ENCODE results near the gene DNAH7.

Gene DNAH7

GRCh38 chr2:195735347-195735746 is 333.3 kb downstream of the DNAH7 start:
- peaks cover 11 to 67% (median 28%) of the 10 kb centered on the region in 4 experiments for H3K36me3 ChIP-seq (ENCODE audit: control insufficient read depth in 4 of 4, insufficient read depth in 4 of 4, low read length in 3 of 4)
- no peak for DNase-seq
- CTCF ChIA-PET = no interaction called here
- no peak overlapping the region for H3K4me3 ChIP-seq (ENCODE audit: control insufficient read depth in 1 of 7, extremely low read depth in 1 of 7, insufficient read depth in 4 of 7, low read depth in 2 of 7, low read length in 6 of 7)
- WGBS (ENCODE audit: insufficient coverage) = no CpG with 5 or more reads among the region's 1 CpG
- H3K9me3 ChIP-seq (ENCODE audit: control extremely low read depth in 1 of 5, control insufficient read depth in 4 of 5, insufficient read depth in 2 of 5, low read depth in 1 of 5, low read length in 4 of 5) = no peaks in the 10 kb centered on the region
- POLR2A ChIA-PET = no interaction called here
- H3K27ac ChIP-seq (ENCODE audit: insufficient read depth in 1 of 2, low read depth in 1 of 2, low read length in 2 of 2, poor library complexity in 1 of 2, severe bottlenecking in 2 of 2) = no peak overlapping the region
- H3K4me1 ChIP-seq (ENCODE audit: control extremely low read depth in 1 of 4, control insufficient read depth in 4 of 4, insufficient read depth in 4 of 4, low read length in 3 of 4) = no peaks in the 10 kb centered on the region
- H3K27me3 ChIP-seq (replicated peaks in 2 of 5; ENCODE audit: control insufficient read depth in 4 of 5, insufficient read depth in 5 of 5, low read length in 4 of 5) = no peaks in the 10 kb centered on the region

GRCh38 chr2:195734931-195735330 is 333.7 kb downstream of the DNAH7 start:
- peaks cover 15 to 70% (median 30%) of the 10 kb centered on the region in 4 experiments for H3K36me3 ChIP-seq (ENCODE audit: control insufficient read depth in 4 of 4, insufficient read depth in 4 of 4, low read length in 3 of 4)
- no peaks in the 10 kb centered on the region for H3K4me1 ChIP-seq (ENCODE audit: control extremely low read depth in 1 of 4, control insufficient read depth in 4 of 4, insufficient read depth in 4 of 4, low read length in 3 of 4)
- H3K9me3 ChIP-seq (ENCODE audit: control extremely low read depth in 1 of 5, control insufficient read depth in 4 of 5, insufficient read depth in 2 of 5, low read depth in 1 of 5, low read length in 4 of 5) = no peaks in the 10 kb centered on the region
- no peak overlapping the region for H3K4me3 ChIP-seq (ENCODE audit: control insufficient read depth in 1 of 7, extremely low read depth in 1 of 7, insufficient read depth in 4 of 7, low read depth in 2 of 7, low read length in 6 of 7)
- WGBS (ENCODE audit: insufficient coverage) = no CpG with 5 or more reads among the region's 2 CpGs
- H3K27me3 ChIP-seq (replicated peaks in 2 of 5; ENCODE audit: control insufficient read depth in 4 of 5, insufficient read depth in 5 of 5, low read length in 4 of 5) = no peaks in the 10 kb centered on the region
- no peak for DNase-seq
- POLR2A ChIA-PET = no interaction called here
- no peak overlapping the region for H3K27ac ChIP-seq (ENCODE audit: insufficient read depth in 1 of 2, low read depth in 1 of 2, low read length in 2 of 2, poor library complexity in 1 of 2, severe bottlenecking in 2 of 2)
- CTCF ChIA-PET = no interaction called here

- Histone ChIP-seq H3K36me3 (ENCODE audit: control insufficient read depth in 4 of 4, insufficient read depth in 4 of 4, low read length in 3 of 4) (peaks cover 16 to 70% (median 31%) of the 10 kb centered on the region in 4 experiments), H3K9me3 (ENCODE audit: control extremely low read depth in 1 of 5, control insufficient read depth in 4 of 5, insufficient read depth in 2 of 5, low read depth in 1 of 5, low read length in 4 of 5) (no peaks in the 10 kb centered on the region), H3K27me3 (replicated peaks in 2 of 5; ENCODE audit: control insufficient read depth in 4 of 5, insufficient read depth in 5 of 5, low read length in 4 of 5) (no peaks in the 10 kb centered on the region), H3K4me1 (ENCODE audit: control extremely low read depth in 1 of 4, control insufficient read depth in 4 of 4, insufficient read depth in 4 of 4, low read length in 3 of 4) (no peaks in the 10 kb centered on the region), H3K27ac (ENCODE audit: insufficient read depth in 1 of 2, low read depth in 1 of 2, low read length in 2 of 2, poor library complexity in 1 of 2, severe bottlenecking in 2 of 2) (no peak overlapping the region), H3K4me3 (ENCODE audit: control insufficient read depth in 1 of 7, extremely low read depth in 1 of 7, insufficient read depth in 4 of 7, low read depth in 2 of 7, low read length in 6 of 7) (no peak overlapping the region)
- DNase-seq = no peak
- ChIA-PET POLR2A (no interaction called here), CTCF (no interaction called here)
- 100% methylated on average over 2 of the region's 6 CpGs for WGBS (ENCODE audit: insufficient coverage)
These were observed 334.2 kb downstream of the DNAH7 start for GRCh38 chr2:195734395-195734794.

GRCh38 chr2:195733831-195734230 is 334.8 kb downstream of the DNAH7 start:
- POLR2A ChIA-PET = no interaction called here
- CTCF ChIA-PET = no interaction called here
- Histone ChIP-seq H3K4me1 (ENCODE audit: control extremely low read depth in 1 of 4, control insufficient read depth in 4 of 4, insufficient read depth in 4 of 4, low read length in 3 of 4) (no peaks in the 10 kb centered on the region), H3K27ac (ENCODE audit: insufficient read depth in 1 of 2, low read depth in 1 of 2, low read length in 2 of 2, poor library complexity in 1 of 2, severe bottlenecking in 2 of 2) (no peak overlapping the region), H3K27me3 (replicated peaks in 2 of 5; ENCODE audit: control insufficient read depth in 4 of 5, insufficient read depth in 5 of 5, low read length in 4 of 5) (no peaks in the 10 kb centered on the region), H3K4me3 (ENCODE audit: control insufficient read depth in 1 of 7, extremely low read depth in 1 of 7, insufficient read depth in 4 of 7, low read depth in 2 of 7, low read length in 6 of 7) (no peak overlapping the region), H3K9me3 (ENCODE audit: control extremely low read depth in 1 of 5, control insufficient read depth in 4 of 5, insufficient read depth in 2 of 5, low read depth in 1 of 5, low read length in 4 of 5) (no peaks in the 10 kb centered on the region), H3K36me3 (ENCODE audit: control insufficient read depth in 4 of 4, insufficient read depth in 4 of 4, low read length in 3 of 4) (peaks cover 16 to 67% (median 34%) of the 10 kb centered on the region in 4 experiments)
- no peak for DNase-seq

- WGBS (ENCODE audit: insufficient coverage) = no CpG with 5 or more reads among the region's 1 CpG
- Histone ChIP-seq H3K36me3 (ENCODE audit: control insufficient read depth in 4 of 4, insufficient read depth in 4 of 4, low read length in 3 of 4) (peaks cover 16 to 70% (median 38%) of the 10 kb centered on the region in 4 experiments), H3K4me1 (ENCODE audit: control extremely low read depth in 1 of 4, control insufficient read depth in 4 of 4, insufficient read depth in 4 of 4, low read length in 3 of 4) (no peaks in the 10 kb centered on the region), H3K27me3 (replicated peaks in 2 of 5; ENCODE audit: control insufficient read depth in 4 of 5, insufficient read depth in 5 of 5, low read length in 4 of 5) (no peaks in the 10 kb centered on the region), H3K27ac (ENCODE audit: insufficient read depth in 1 of 2, low read depth in 1 of 2, low read length in 2 of 2, poor library complexity in 1 of 2, severe bottlenecking in 2 of 2) (no peak overlapping the region), H3K9me3 (ENCODE audit: control extremely low read depth in 1 of 5, control insufficient read depth in 4 of 5, insufficient read depth in 2 of 5, low read depth in 1 of 5, low read length in 4 of 5) (no peaks in the 10 kb centered on the region), H3K4me3 (ENCODE audit: control insufficient read depth in 1 of 7, extremely low read depth in 1 of 7, insufficient read depth in 4 of 7, low read depth in 2 of 7, low read length in 6 of 7) (no peak overlapping the region)
- POLR2A ChIA-PET = no interaction called here
- DNase-seq = no peak
- CTCF ChIA-PET = no interaction called here
These were observed 336.1 kb downstream of the DNAH7 start for GRCh38 chr2:195732574-195732973.

- DNase-seq = no peak
- WGBS (ENCODE audit: insufficient coverage) = 89% methylated on average over 3 of the region's 3 CpGs
- Histone ChIP-seq H3K4me1 (ENCODE audit: control extremely low read depth in 1 of 4, control insufficient read depth in 4 of 4, insufficient read depth in 4 of 4, low read length in 3 of 4) (no peaks in the 10 kb centered on the region), H3K4me3 (ENCODE audit: control insufficient read depth in 1 of 7, extremely low read depth in 1 of 7, insufficient read depth in 4 of 7, low read depth in 2 of 7, low read length in 6 of 7) (no peak overlapping the region), H3K27me3 (replicated peaks in 2 of 5; ENCODE audit: control insufficient read depth in 4 of 5, insufficient read depth in 5 of 5, low read length in 4 of 5) (no peaks in the 10 kb centered on the region), H3K36me3 (ENCODE audit: control insufficient read depth in 4 of 4, insufficient read depth in 4 of 4, low read length in 3 of 4) (peaks cover 16 to 71% (median 39%) of the 10 kb centered on the region in 4 experiments), H3K27ac (ENCODE audit: insufficient read depth in 1 of 2, low read depth in 1 of 2, low read length in 2 of 2, poor library complexity in 1 of 2, severe bottlenecking in 2 of 2) (no peak overlapping the region), H3K9me3 (ENCODE audit: control extremely low read depth in 1 of 5, control insufficient read depth in 4 of 5, insufficient read depth in 2 of 5, low read depth in 1 of 5, low read length in 4 of 5) (no peaks in the 10 kb centered on the region)
- CTCF ChIA-PET = no interaction called here
- POLR2A ChIA-PET = no interaction called here
These were observed 337.7 kb downstream of the DNAH7 start for GRCh38 chr2:195730912-195731311.

GRCh38 chr2:195727106-195727505 is 341.5 kb downstream of the DNAH7 start:
- WGBS (ENCODE audit: insufficient coverage) = no CpG with 5 or more reads among the region's 4 CpGs
- ChIA-PET CTCF (no interaction called here), POLR2A (no interaction called here)
- peaks cover 10 to 54% (median 44%) of the 10 kb centered on the region in 4 experiments for H3K36me3 ChIP-seq (ENCODE audit: control insufficient read depth in 4 of 4, insufficient read depth in 4 of 4, low read length in 3 of 4)
- H3K27ac ChIP-seq (ENCODE audit: insufficient read depth in 1 of 2, low read depth in 1 of 2, low read length in 2 of 2, poor library complexity in 1 of 2, severe bottlenecking in 2 of 2) = no peak overlapping the region
- no peak for DNase-seq
- no peaks in the 10 kb centered on the region for H3K27me3 ChIP-seq (replicated peaks in 2 of 5; ENCODE audit: control insufficient read depth in 4 of 5, insufficient read depth in 5 of 5, low read length in 4 of 5)
- no peak overlapping the region for H3K4me3 ChIP-seq (ENCODE audit: control insufficient read depth in 1 of 7, extremely low read depth in 1 of 7, insufficient read depth in 4 of 7, low read depth in 2 of 7, low read length in 6 of 7)
- H3K9me3 ChIP-seq (ENCODE audit: control extremely low read depth in 1 of 5, control insufficient read depth in 4 of 5, insufficient read depth in 2 of 5, low read depth in 1 of 5, low read length in 4 of 5) = no peaks in the 10 kb centered on the region
- H3K4me1 ChIP-seq (ENCODE audit: control extremely low read depth in 1 of 4, control insufficient read depth in 4 of 4, insufficient read depth in 4 of 4, low read length in 3 of 4) = peaks cover 0 to 4% (median 0%) of the 10 kb centered on the region in 4 experiments

Measured in common myeloid progenitor, CD34-positive (primary cell).